GM18867 (cell line): Measurements from ENCODE around the gene SLC29A2.

Experiments
- ATAC-seq: cut with Tn5 transposase; IDR thresholded peaks from one replicate; pipeline ENCODE4 v1.9.1; 2021; ENCODE audit warnings: mild to moderate bottlenecking, moderate library complexity; ENCODE audit not compliant: unreplicated experiment

The SLC29A2 gene, protein sequence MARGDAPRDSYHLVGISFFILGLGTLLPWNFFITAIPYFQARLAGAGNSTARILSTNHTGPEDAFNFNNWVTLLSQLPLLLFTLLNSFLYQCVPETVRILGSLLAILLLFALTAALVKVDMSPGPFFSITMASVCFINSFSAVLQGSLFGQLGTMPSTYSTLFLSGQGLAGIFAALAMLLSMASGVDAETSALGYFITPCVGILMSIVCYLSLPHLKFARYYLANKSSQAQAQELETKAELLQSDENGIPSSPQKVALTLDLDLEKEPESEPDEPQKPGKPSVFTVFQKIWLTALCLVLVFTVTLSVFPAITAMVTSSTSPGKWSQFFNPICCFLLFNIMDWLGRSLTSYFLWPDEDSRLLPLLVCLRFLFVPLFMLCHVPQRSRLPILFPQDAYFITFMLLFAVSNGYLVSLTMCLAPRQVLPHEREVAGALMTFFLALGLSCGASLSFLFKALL

GRCh38 chr11:66371627-66372415 lies at the start of gene SLC29A2:
Gene SLC29A2 (minus strand): TSS chr11:66371760. CDS start chr11:66371591, 169 bp downstream.
- peak; percentile 66 for ATAC-seq

GRCh38 chr11:66420671-66421476 lies 49.3 kb upstream of the SLC29A2 start, which contains the start of gene NPAS4:
Gene NPAS4 (plus strand): TSS chr11:66421035. CDS start chr11:66421180, 145 bp downstream.
- no peak for ATAC-seq

DNA sequence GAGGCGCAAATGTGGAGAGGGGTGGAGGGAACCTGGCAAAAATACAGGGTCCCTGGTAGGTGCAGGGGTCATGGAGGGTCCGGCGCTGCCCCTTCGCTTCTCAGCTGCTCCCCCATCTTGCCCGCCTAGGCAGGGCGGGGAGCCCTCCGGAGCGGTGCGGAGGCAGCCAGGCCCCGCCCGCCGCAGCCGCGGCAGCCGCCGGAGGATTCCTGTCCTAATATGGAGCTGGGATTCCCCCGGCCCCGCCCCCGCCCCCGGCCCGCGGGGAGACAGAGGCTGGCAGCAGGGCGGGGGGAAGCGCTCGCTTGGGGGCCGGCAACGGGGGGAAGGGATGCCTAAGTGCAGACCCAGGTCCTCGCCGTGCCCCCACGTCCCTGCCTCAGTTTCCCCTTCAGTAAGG lies 48.3 kb upstream of the SLC29A2 start:
- ATAC-seq: no peak

- no peak for ATAC-seq
Observed at GRCh38 chr11:66418986-66419308, 47.4 kb upstream of the SLC29A2 start.

DNA sequence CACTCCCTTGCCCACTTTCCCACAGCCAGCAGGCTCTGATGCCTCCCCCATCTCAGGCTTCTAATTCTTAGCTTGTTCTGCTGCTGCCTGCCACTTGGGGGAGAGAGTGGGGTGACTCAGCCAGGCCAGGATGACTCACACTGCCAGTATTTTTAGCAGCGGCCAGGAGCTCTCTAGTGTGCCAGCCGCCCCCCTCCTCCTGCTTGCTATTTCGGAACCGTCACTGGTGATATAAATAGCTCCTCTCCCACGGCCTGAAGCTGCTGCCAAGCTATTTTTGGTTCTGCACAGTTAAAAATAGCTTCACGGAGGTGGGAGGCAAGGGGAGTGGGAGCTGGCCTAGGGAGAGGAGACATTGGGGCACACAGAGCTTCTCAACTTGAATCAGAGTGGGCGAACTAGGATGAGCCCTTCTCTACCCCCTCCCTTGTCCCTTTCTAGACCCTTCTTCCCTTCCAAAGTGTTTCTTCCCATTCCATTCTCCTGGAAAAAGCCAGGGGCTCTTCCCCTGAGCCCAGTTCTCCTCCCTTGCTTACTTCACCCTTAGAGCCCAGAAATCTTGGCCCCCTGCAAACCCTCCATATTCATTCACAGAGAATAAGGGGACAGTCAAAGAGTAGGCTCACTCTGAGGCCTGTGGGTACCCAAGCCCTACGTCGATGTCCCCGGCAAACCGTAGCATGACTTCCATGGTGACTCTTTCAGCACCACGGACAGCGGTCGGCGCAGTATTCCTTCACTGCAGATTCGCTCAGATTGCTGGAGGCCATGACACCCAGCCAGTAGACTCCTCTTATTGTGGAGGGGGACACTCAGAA lies 46.8 kb upstream of the SLC29A2 start:
- no peak for ATAC-seq

- ATAC-seq: no peak
Observed at GRCh38 chr11:66417000-66417399, 45.4 kb upstream of the SLC29A2 start.

GRCh38 chr11:66415423-66415822 lies 43.9 kb upstream of the SLC29A2 start:
- no peak for ATAC-seq

GRCh38 chr11:66414120-66414934 lies 42.8 kb upstream of the SLC29A2 start:
- no peak for ATAC-seq

DNA sequence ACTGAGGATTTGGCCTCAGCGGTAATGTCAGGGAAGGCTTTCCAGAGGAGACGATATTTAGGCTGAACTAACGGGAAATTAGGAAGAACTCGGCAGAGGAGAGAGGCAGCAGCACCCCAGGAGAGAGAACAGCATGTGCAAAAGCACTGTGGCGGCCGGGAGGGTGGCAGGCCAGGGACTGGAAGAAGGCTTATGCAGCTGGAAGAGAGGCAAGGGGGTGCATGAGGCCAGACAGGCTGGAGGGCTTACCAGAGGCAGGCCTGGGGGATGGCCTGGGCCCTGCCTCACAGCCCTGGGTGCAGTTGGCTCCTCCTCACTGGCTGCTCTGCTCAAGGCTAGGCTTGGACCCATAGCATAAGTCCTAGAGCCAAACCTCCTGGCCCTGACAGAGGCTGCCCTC lies 41.6 kb upstream of the SLC29A2 start:
- no peak for ATAC-seq

- ATAC-seq: no peak
Observed at GRCh38 chr11:66412110-66412509, 40.5 kb upstream of the SLC29A2 start.

DNA sequence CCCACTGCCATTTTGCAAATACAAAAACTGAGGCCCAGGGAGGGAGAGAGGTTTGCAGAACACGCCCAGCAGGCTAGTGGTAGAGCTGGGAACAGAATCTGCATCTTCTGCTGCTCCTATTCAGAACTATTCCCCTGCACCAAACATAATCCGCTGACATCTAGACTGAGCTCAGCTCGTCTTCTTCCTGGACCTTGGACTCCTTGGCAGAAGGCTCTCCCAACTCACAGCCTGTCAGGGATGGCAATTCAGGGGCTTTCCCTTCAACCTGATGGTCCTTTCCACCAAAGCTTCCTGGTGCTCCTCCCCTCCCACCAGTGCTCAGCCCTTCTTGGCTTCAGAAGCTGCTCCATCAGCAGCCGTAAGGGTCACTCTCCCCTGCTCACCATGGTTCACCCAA lies 39.8 kb upstream of the SLC29A2 start:
- no peak for ATAC-seq

- ATAC-seq: no peak
Observed at GRCh38 chr11:66410191-66410590, 38.6 kb upstream of the SLC29A2 start.

GRCh38 chr11:66409226-66409625 lies 37.7 kb upstream of the SLC29A2 start:
- ATAC-seq: no peak

DNA sequence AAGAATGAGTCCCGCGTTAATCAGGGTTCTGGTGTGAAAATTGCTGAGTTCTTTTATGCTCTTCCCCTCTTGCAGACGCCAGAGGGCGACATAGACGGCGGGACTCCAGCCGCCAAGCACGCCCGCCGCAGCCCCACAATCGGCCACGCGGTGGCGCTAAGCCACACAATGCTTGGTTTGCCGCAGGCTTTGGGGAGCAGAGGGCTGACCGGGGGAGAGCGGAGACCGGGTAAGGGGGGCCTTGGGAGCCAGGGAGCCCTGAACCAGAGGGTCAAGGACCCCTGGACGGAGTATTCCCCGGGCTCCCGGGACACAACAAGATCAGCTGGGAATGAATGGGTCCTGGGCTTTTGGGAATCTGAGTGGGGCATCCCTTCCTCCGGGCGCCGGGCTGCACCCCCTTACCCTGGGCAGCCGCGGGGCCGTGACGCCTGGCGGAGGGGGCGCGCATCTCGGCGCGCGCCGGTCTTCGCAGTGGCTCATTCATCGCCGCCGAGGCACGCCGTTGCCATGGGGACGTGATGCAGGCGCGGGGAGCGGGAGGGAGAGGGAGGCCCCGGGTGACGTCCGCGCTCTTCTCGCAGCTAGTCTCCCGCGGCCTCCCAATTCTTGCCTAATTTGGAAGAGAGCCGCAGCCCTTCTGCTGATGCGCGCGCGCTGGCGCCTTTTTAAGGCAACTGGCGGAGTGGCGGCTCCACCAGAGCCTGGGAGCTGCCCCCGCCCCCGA lies 37.1 kb upstream of the SLC29A2 start:
- no peak for ATAC-seq

DNA sequence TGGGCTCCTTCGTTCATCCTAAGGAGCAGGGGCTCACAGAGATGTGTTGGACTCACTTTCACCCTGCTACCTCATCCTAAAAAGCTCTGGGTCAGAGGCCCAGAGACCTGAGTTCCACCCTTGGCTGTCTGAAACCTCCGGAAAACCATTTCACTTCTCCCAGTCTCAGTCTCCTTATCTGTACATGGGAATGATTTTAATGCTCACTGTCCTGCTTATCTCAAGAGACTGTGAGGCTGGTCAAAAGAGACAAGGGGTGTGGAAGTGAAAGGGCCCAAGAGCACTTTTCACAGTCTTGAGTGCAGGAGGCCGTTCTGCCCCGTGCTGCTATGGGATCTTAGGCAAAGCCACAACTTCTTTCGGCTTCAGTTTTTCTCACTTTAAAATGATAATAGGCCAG lies 36.1 kb upstream of the SLC29A2 start:
- ATAC-seq: no peak

DNA sequence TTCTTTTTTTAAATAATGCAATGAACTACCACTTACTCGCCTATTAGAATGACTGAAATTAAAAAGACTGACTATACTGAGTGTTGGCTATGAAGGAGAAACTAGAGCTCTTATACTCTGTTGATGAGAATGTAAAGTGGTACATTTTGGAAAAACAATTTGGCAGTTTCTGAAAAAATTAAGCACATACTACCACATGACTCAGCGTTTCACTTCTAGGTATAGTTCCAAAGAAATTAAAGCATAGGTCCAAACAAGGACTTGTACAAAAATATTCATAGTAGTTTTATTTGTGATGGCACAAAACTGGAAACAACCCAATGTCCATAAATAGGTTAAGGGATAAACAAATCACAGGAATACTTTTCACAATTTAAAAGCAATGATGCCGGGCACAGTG lies 22.4 kb upstream of the SLC29A2 start:
- ATAC-seq: no peak

DNA sequence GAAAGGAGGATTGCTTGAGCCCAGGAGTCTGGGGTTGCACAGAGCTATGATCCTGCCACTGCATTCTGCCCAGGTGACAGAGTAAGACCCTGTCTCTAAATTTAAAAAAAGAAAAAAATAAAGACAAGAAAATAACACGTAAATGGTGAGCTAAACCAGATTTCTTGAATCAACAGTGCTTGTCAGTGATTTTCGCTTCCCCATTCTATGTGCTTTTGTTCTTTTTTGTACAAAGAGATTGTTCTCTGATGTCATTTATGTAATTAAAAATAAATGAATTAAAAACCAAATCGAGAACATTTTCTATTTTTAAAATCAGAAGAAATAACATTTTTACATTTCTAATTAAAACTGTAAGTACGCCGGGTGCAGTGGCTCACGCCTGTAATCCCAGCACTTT lies 19.8 kb upstream of the SLC29A2 start:
- ATAC-seq: no peak

- no peak for ATAC-seq
Observed at GRCh38 chr11:66388780-66389386, 17.3 kb upstream of the SLC29A2 start.
